DND-41 (cell line): Measurements from ENCODE around the gene HOXA9.

Source experiments
- CTCF ChIP-seq: IDR thresholded peaks from 2 replicates; pipeline ENCODE4 v1.5.1; 2012; ENCODE audit warnings: borderline replicate concordance, low read length, moderate library complexity, mild to moderate bottlenecking; ENCODE audit not compliant: poor library complexity, severe bottlenecking; ENCODE audit errors: extremely low read depth
- EZH2 ChIP-seq: IDR thresholded peaks from 3 replicates; pipeline ENCODE4 v1.6.1; 2012; ENCODE audit warnings: borderline replicate concordance, low read depth, mild to moderate bottlenecking, moderate library complexity, low read length, inconsistent platforms; ENCODE audit not compliant: severe bottlenecking

GRCh38 chr7:27148031-27148755 is 17.1 kb downstream of the HOXA9 start:
- no peak for TF ChIP-seq EZH2
- TF ChIP-seq CTCF, result no peak
